HepG2 (cell line): Measurements from ENCODE around the gene LATS1. TPM values are rescaled to one million over a fixed set of nuclear protein-coding genes. Genes with fewer than 3 reads are reported as not detected.

Experiments used
- BATF2 ChIP-seq: sonication (generic); formaldehyde crosslinking; IDR thresholded peaks from 2 replicates; pipeline ENCODE4 v1.8.0; 2022; ENCODE audit warnings: mild to moderate bottlenecking, missing genetic modification reagents, moderate library complexity
- BRF2 ChIP-seq: sonication (generic); formaldehyde crosslinking; IDR thresholded peaks from 2 replicates; pipeline ENCODE4 v1.8.1; 2022; ENCODE audit warnings: mild to moderate bottlenecking, missing genetic modification reagents
- CHCHD3 ChIP-seq: sonication (generic); formaldehyde crosslinking; IDR thresholded peaks from 2 replicates; pipeline ENCODE4 v1.8.0; 2022; ENCODE audit warnings: mild to moderate bottlenecking, missing genetic modification reagents, moderate library complexity
- CHD4 ChIP-seq: fragments of 200-600 bp; sonication (generic); IDR thresholded peaks from 2 replicates; pipeline ENCODE4 v1.7.0; 2017; ENCODE audit warnings: mild to moderate bottlenecking, low read length, borderline replicate concordance
- DMAP1 ChIP-seq: IDR thresholded peaks from 2 replicates; pipeline ENCODE4 v1.6.1; 2016
- EED ChIP-seq: sonication (generic); formaldehyde crosslinking; IDR thresholded peaks from 2 replicates; pipeline ENCODE4 v1.5.0; 2020; ENCODE audit warnings: mild to moderate bottlenecking, missing genetic modification reagents
- EZH2 ChIP-seq: conservative IDR thresholded peaks from 2 replicates; pipeline ENCODE4 v1.6.1; 2012; ENCODE audit warnings: mild to moderate bottlenecking, low read depth, low read length, moderate library complexity
- FOSL1 ChIP-seq: sonication (generic); formaldehyde crosslinking; IDR thresholded peaks from 2 replicates; pipeline ENCODE4 v1.9.0; 2021; ENCODE audit warnings: missing genetic modification reagents, borderline replicate concordance
- HOXA3 ChIP-seq: sonication (generic); formaldehyde crosslinking; IDR thresholded peaks from 2 replicates; pipeline ENCODE4 v1.5.0; 2020; ENCODE audit warnings: missing genetic modification reagents
- ISX ChIP-seq: sonication (generic); formaldehyde crosslinking; conservative IDR thresholded peaks from 2 replicates; pipeline ENCODE4 v1.5.0; 2020; ENCODE audit warnings: missing genetic modification reagents
- PBX3 ChIP-seq: sonication (generic); formaldehyde crosslinking; IDR thresholded peaks from 2 replicates; pipeline ENCODE4 v1.8.1; 2023; ENCODE audit warnings: missing genetic modification reagents, inconsistent platforms, borderline replicate concordance
- PTBP1 ChIP-seq: fragments of 200-400 bp; formaldehyde crosslinking; IDR thresholded peaks from 2 replicates; pipeline ENCODE4 v1.6.1; 2018; ENCODE audit warnings: low read length, low read depth; ENCODE audit not compliant: poor library complexity, severe bottlenecking
- TFDP2 ChIP-seq: sonication (generic); formaldehyde crosslinking; IDR thresholded peaks from 2 replicates; pipeline ENCODE4 v1.4.0; 2020; ENCODE audit warnings: missing genetic modification reagents
- TP53 ChIP-seq: sonication (generic); formaldehyde crosslinking; conservative IDR thresholded peaks from 2 replicates; pipeline ENCODE4 v1.4.0; 2020; ENCODE audit warnings: missing genetic modification reagents
- YEATS4 ChIP-seq: sonication (generic); formaldehyde crosslinking; IDR thresholded peaks from 2 replicates; pipeline ENCODE4 v1.4.0; 2020; ENCODE audit warnings: missing genetic modification reagents, borderline replicate concordance
- YY1 ChIP-seq: IDR thresholded peaks from 2 replicates; pipeline ENCODE4 v1.6.1; 2011; ENCODE audit warnings: low read length, low read depth, moderate library complexity, mild to moderate bottlenecking; ENCODE audit not compliant: insufficient read depth, insufficient replicate concordance
- ZNF484 ChIP-seq: sonication (generic); formaldehyde crosslinking; IDR thresholded peaks from 2 replicates; pipeline ENCODE4 v1.5.1; 2020; ENCODE audit warnings: mild to moderate bottlenecking, low read depth, missing genetic modification reagents, borderline replicate concordance
- ZNF616 ChIP-seq: sonication (generic); formaldehyde crosslinking; IDR thresholded peaks from 2 replicates; pipeline ENCODE4 v1.5.0; 2020; ENCODE audit warnings: low read depth, mild to moderate bottlenecking, missing genetic modification reagents
- ZNF687 ChIP-seq: sonication (generic); formaldehyde crosslinking; IDR thresholded peaks from 2 replicates; pipeline ENCODE4 v1.5.1; 2020; ENCODE audit warnings: mild to moderate bottlenecking, missing genetic modification reagents, moderate library complexity
- ZNF720 ChIP-seq: sonication (generic); formaldehyde crosslinking; IDR thresholded peaks from 2 replicates; pipeline ENCODE4 v1.4.0; 2020; ENCODE audit warnings: missing genetic modification reagents
- polyA plus RNA-seq, 8 experiments: library from polyadenylated mRNA; depleted of rRNA in 3 of 8; stranded (reverse) in 7 of 8; unstranded in 1 of 8; fragments of >200 nt; fragmentation: Illumina TruSeq in 4 of 8; extraction: Trizol in 4 of 8; gene quantifications; 2 replicates each; pipeline versions ENCODE4 v1.2.1 to v1.2.3, GENCODE V29; 2011 to 2016; ENCODE audit warnings: low read depth in 4 of 8, missing spikeins in 1 of 8, mixed read lengths in 1 of 8; ENCODE audit not compliant: insufficient read depth in 1 of 8
- total RNA-seq, 5 experiments: library from RNA; depleted of rRNA; stranded (reverse); fragments of >200 nt; fragmentation: Illumina TruSeq; extraction: Trizol; gene quantifications; 2 replicates each; pipeline ENCODE4 v1.2.3, GENCODE V29; 2016; ENCODE audit warnings: low read depth in 1 of 5

The LATS1 gene
- total and polyA plus RNA-seq, 2 of the 13 experiments (the other 11 are each of a cell fraction or from before 2014, with no cell fraction given): 9.9 to 12.6 TPM

- TF ChIP-seq TFDP2 (CRISPR knock-in tag): peak; percentile 99
- peak; percentile 99 for TF ChIP-seq EED
- peak; percentile 98; the same call in 1 of the 2 replicates for TF ChIP-seq ZNF616 (CRISPR knock-in tag)
- TF ChIP-seq HOXA3 (CRISPR knock-in tag): peak; percentile 95
- TF ChIP-seq ZNF687 (CRISPR knock-in tag): peak; percentile 100
- peak; percentile 98 for TF ChIP-seq YEATS4
- peak; percentile 99 for TF ChIP-seq BATF2
- peak; percentile 99 for TF ChIP-seq BRF2 (CRISPR knock-in tag)
- no peak for TF ChIP-seq PTBP1
- peak; percentile 45; the same call in 1 of the 2 replicates for TF ChIP-seq PBX3 (CRISPR knock-in tag)
- TF ChIP-seq CHD4: no peak
- peak; percentile 94 for TF ChIP-seq ISX (CRISPR knock-in tag)
- peak; percentile 74 for TF ChIP-seq YY1
- TF ChIP-seq FOSL1 (CRISPR knock-in tag): peak; percentile 48; the same call in 1 of the 2 replicates
- peak; percentile 98 for TF ChIP-seq DMAP1 (CRISPR knock-in tag)
- no peak for TF ChIP-seq ZNF720 (CRISPR knock-in tag)
- TF ChIP-seq ZNF484 (CRISPR knock-in tag): peak; percentile 75; the same call in 1 of the 2 replicates
- 0 out of 2 replicates have a peak, but pooled peaks have one; percentile 84 for TF ChIP-seq TP53 (CRISPR knock-in tag)
- no peak for TF ChIP-seq EZH2
- TF ChIP-seq CHCHD3 (CRISPR knock-in tag): peak; percentile 92; the same call in 1 of the 2 replicates
Measured at GRCh38 chr6:149648148-149649145, 69.5 kb downstream of the LATS1 start, which contains the start of gene KATNA1 (continued).
